ENCODE results near the gene SLC17A9. TPM values are rescaled to one million over a fixed set of nuclear protein-coding genes. Genes with fewer than 3 reads are reported as not detected.

The SLC17A9 gene
- total RNA-seq, 1 donor from 2014 or later = 15.2 TPM

- TF ChIP-seq CTCF (IDR thresholded peaks at IDR 0.05) = no peak
- intact Hi-C loops (cut with DNase I) = no loop called here
- H3K4me1 ChIP-seq = peaks cover 7% of the 10 kb centered on the region
- H3K4me3 ChIP-seq = no peak overlapping the region
- no peak overlapping the region for H3K27ac ChIP-seq
- ATAC-seq (no peak), DNase-seq (no peak)
- H3K36me3 ChIP-seq = no peaks in the 10 kb centered on the region
- H3K9me3 ChIP-seq = no peaks in the 10 kb centered on the region
- H3K27me3 ChIP-seq = peaks cover 98% of the 10 kb centered on the region
Observed at GRCh38 chr20:63007360-63007645, 54.8 kb downstream of the SLC17A9 start.

DNA sequence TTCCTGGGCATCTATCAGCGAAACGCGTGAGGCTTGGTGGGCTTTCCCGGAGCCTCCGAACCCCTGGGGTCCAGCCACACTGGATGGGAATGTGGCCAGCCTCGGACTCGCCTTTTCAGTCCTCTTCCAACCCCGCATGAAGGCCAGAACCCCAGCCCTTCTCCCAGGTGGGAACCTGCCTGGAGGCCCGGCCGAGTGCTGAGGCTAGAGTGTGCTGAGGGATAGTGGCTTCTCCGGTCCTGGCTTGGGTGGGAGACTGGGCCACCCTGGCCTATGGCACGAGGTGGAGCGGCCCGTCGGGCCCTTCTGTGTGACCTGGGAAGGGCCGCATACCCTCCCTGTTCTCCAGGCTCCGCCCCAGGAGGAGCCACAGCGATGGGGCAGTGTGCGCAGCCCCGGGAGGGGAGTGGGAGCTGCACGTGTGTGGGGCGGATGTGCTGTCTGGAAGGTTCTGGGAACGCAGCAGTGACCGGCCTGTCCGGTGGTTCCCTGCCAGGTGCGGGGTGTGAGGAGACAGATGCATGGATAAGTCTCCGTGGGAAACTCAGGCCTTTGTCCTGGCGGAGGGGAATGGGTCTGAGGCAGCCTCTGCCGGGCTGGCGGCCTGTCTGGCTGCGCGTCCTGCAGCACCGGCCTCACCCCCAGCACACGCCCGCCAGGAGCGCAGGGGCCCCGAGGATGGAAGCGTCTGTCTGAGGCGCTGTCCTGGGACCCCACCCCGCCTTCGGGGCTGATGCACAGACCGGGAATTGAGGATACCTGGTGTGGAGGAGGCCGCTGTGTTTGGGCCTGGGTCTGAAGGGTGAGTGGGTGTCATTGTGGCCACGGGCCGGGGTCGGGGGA is 55.4 kb downstream of the SLC17A9 start:
- no peak for TF ChIP-seq CTCF (IDR thresholded peaks at IDR 0.05)
- Histone ChIP-seq H3K27ac (no peak overlapping the region), H3K4me3 (no peak overlapping the region), H3K9me3 (no peaks in the 10 kb centered on the region), H3K4me1 (peaks cover 7% of the 10 kb centered on the region), H3K36me3 (no peaks in the 10 kb centered on the region), H3K27me3 (peaks cover 98% of the 10 kb centered on the region)
- DNase-seq = no peak
- no peak for ATAC-seq
- intact Hi-C loops (cut with DNase I) = no loop called here

- intact Hi-C loops (cut with DNase I) = no loop called here
- Histone ChIP-seq H3K9me3 (no peaks in the 10 kb centered on the region), H3K4me1 (peaks cover 7% of the 10 kb centered on the region), H3K4me3 (no peak overlapping the region), H3K36me3 (no peaks in the 10 kb centered on the region), H3K27me3 (peaks cover 95% of the 10 kb centered on the region), H3K27ac (no peak overlapping the region)
- TF ChIP-seq CTCF (IDR thresholded peaks at IDR 0.05) = no peak
- peak; percentile 4 for ATAC-seq
- DNase-seq = no peak
Observed at GRCh38 chr20:63008541-63009044, 56.1 kb downstream of the SLC17A9 start.

DNA sequence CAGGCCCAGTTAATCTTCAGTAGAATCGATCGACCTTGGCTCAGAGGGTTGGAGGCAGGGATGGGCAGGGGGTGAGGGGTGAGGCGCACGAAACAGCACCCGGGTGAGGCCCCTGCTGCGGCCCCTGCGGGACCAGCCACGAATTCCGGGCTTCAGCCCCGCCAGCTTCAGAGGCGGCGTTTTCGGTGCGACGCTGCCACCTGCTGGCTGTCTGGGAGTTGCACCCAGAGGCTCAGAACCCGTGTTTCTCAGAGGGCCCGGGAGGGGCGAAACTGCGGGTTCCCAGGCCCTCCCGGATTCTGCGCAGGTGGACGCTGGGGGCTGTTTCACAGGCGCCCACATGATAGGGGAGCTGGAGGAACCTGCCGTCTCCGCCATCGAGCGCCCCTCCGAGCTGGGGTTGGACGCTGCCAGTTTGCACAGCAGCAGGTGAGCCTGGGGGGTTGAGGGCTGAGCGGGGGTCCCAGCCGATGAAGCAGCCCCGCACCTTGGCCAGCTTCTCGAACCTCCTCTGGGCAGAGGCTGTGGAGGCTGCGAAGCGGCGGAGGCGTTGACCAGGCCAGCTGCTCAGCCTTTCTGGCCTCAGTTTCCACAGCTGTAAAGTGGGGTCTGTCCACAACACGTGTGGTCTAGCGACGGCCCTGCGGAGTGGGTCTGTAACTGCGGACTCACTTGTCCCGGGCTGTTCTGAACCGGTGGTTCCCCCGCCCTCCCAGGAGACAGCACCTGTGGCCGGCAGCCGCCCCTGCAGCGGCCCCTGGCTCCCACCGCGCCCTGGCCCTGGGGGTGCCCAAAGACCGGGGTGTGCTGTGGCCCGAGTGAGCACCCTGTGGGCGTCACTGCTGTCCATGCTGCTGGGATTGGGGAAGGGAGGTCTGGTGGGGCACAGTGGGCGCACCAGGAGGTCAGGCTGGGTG is 56.8 kb downstream of the SLC17A9 start:
- DNase-seq (peak; percentile 88), ATAC-seq (peak; percentile 88)
- Histone ChIP-seq H3K36me3 (no peaks in the 10 kb centered on the region), H3K27me3 (peaks cover 95% of the 10 kb centered on the region), H3K4me1 (peaks cover 7% of the 10 kb centered on the region), H3K9me3 (no peaks in the 10 kb centered on the region), H3K4me3 (no peak overlapping the region), H3K27ac (no peak overlapping the region)
- intact Hi-C loops (cut with DNase I) = no loop called here
- TF ChIP-seq CTCF (IDR thresholded peaks at IDR 0.05) = peak; percentile 91

- no peak overlapping the region for H3K27ac ChIP-seq
- no peaks in the 10 kb centered on the region for H3K36me3 ChIP-seq
- H3K4me3 ChIP-seq = no peak overlapping the region
- no peak for TF ChIP-seq CTCF (IDR thresholded peaks at IDR 0.05)
- peaks cover 95% of the 10 kb centered on the region for H3K27me3 ChIP-seq
- H3K9me3 ChIP-seq = no peaks in the 10 kb centered on the region
- no peak for ATAC-seq
- intact Hi-C loops (cut with DNase I) = no loop called here
- DNase-seq = no peak
- peaks cover 7% of the 10 kb centered on the region for H3K4me1 ChIP-seq
Observed at GRCh38 chr20:63009988-63010769, 57.7 kb downstream of the SLC17A9 start.

Measured in upper lobe of right lung (tissue), 1 donor.